PFSK-1 (cell line): ENCODE measurements around the gene GSDMA.

ENCODE experiments used
- FOXP2 ChIP-seq: optimal IDR thresholded peaks from 2 replicates; pipeline ENCODE3; 2011; ENCODE audit warnings: borderline replicate concordance, control low read depth, inconsistent platforms; ENCODE audit not compliant: insufficient read depth; ENCODE audit errors: extremely low read length, extremely low read depth
- POLR2AphosphoS5 ChIP-seq: IDR thresholded peaks from 2 replicates; pipeline ENCODE4 v1.6.1; 2012; ENCODE audit warnings: low read depth, mild to moderate bottlenecking, control low read depth, low read length, moderate library complexity
- SIN3A ChIP-seq: IDR thresholded peaks from 2 replicates; pipeline ENCODE4 v1.6.1; 2012; ENCODE audit warnings: mild to moderate bottlenecking, low read length, moderate library complexity, borderline replicate concordance; ENCODE audit not compliant: insufficient read depth
- TAF1 ChIP-seq: IDR thresholded peaks from 2 replicates; pipeline ENCODE4 v1.6.1; 2012; ENCODE audit warnings: low read length, control low read depth, borderline replicate concordance; ENCODE audit not compliant: insufficient read depth
- TF ChIP-seq, protein P1 (sequence below), 2 experiments: IDR thresholded peaks; 2 replicates each; pipeline versions ENCODE4 v1.6.1 to v1.8.0; 2011 to 2012; ENCODE audit warnings: low read depth in 2 of 2, low read length in 2 of 2, control low read depth in 1 of 2, inconsistent platforms in 1 of 2, mild to moderate bottlenecking in 1 of 2, moderate library complexity in 1 of 2; ENCODE audit not compliant: insufficient read depth in 1 of 2

Gene GSDMA

DNA sequence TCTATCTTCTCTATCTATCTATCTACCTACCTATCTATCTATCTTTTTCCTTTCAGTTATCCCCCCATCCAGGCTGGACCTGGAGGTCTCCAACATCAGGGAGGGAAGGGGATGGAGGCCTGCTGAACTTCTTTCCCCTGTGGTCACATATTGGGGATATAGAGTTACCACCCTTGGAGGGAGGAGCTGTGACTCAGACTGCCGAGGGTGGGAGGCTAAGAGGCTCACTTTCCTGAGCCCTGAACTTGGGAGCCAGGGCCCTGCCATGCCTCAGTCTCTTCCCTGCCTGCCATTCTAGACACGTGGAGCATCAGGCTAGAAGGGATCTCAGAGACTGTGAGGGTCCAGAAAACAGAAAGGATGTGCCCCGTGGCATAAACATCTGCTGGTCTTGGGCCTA, 26.9 kb upstream of the GSDMA start:
- no peak for TF ChIP-seq TAF1
- TF ChIP-seq POLR2AphosphoS5, result no peak
- no peak for TF ChIP-seq FOXP2
- TF ChIP-seq, protein P1, sequence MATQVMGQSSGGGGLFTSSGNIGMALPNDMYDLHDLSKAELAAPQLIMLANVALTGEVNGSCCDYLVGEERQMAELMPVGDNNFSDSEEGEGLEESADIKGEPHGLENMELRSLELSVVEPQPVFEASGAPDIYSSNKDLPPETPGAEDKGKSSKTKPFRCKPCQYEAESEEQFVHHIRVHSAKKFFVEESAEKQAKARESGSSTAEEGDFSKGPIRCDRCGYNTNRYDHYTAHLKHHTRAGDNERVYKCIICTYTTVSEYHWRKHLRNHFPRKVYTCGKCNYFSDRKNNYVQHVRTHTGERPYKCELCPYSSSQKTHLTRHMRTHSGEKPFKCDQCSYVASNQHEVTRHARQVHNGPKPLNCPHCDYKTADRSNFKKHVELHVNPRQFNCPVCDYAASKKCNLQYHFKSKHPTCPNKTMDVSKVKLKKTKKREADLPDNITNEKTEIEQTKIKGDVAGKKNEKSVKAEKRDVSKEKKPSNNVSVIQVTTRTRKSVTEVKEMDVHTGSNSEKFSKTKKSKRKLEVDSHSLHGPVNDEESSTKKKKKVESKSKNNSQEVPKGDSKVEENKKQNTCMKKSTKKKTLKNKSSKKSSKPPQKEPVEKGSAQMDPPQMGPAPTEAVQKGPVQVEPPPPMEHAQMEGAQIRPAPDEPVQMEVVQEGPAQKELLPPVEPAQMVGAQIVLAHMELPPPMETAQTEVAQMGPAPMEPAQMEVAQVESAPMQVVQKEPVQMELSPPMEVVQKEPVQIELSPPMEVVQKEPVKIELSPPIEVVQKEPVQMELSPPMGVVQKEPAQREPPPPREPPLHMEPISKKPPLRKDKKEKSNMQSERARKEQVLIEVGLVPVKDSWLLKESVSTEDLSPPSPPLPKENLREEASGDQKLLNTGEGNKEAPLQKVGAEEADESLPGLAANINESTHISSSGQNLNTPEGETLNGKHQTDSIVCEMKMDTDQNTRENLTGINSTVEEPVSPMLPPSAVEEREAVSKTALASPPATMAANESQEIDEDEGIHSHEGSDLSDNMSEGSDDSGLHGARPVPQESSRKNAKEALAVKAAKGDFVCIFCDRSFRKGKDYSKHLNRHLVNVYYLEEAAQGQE (IDR thresholded peaks at IDR 0.05; ENCODE audit: insufficient read depth in 1 of 2, low read depth in 2 of 2, low read length in 2 of 2), result no peak
- TF ChIP-seq SIN3A, result no peak

DNA sequence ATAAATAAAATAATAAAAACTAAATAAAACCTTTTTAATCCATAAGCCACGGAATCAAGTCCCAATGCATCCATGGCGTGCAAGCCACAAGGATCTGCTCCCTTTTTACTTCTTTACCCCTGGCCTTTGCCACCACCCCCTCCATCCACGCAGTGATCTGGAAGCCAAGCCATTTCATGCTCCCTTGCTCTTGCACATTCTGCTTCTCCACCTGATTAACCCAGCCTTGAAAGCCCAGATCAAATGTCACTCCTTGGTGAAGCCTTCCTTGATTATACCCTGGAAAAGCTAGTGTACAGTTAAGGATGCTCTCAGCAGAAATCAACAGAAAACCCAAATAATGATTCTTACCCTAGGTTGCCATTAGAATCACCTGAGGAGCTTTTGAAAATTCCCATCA, 25.4 kb upstream of the GSDMA start:
- TF ChIP-seq FOXP2, result no peak
- TF ChIP-seq POLR2AphosphoS5, result no peak
- no peak for TF ChIP-seq TAF1
- TF ChIP-seq, protein P1 (IDR thresholded peaks at IDR 0.05; ENCODE audit: insufficient read depth in 1 of 2, low read depth in 2 of 2, low read length in 2 of 2), result no peak
- TF ChIP-seq SIN3A, result no peak

DNA sequence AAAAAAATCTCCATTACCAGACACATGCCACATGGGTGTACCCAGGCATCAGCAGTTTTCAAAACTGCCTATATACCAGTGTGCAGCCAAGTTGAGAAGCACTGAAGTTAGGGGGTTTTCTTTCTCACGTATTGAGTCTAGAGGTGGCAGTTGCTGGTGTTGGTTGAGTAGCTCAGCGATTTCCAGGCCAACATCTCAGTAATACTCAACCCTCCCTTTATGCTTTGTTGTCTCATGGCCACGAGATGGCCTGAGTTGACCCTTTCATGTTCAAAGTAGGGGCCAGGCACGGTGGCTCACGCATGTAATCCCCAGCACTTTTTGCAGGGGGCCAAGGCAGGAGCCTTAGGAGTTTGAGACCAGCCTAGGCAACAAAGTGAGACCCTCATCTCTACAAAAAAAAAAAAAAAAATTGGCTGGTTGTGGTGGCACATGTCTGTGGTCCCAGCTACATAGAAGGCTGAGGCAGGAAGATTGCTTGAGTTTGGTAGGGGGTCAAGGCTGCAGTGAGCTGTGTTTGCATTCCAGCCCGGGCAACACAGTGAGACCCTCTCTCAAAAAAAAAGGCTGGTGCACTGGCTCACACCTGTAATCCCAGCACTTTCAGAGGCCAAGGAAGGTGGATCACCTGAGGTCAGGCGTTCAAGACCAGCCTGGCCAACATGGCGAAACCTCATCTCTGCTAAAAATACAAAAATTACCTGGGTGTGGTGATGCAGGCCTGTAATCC, 24.5 kb upstream of the GSDMA start:
- TF ChIP-seq SIN3A (no peak), FOXP2 (no peak), POLR2AphosphoS5 (no peak), TAF1 (no peak)

DNA sequence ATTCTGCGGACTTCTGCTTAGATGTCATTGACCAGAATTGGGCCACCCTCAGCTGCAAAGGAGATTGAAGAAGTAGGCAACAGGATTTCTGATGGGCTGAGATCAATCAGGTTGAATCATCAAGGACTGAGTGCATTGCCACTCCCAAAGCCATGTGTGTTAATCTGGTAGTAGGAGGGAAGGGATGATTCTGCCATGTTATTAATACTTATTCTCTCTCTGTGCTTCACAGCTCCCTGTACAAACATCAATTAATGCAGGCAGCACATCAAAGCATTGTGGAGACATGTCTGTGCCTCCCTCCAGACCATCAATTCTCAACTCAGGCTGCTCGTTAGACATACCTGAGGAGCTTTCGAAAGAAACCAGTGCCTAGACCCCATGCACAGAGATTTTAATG, 23.7 kb upstream of the GSDMA start:
- TF ChIP-seq POLR2AphosphoS5 (no peak), FOXP2 (no peak), TAF1 (no peak), SIN3A (no peak)
- TF ChIP-seq, protein P1 (IDR thresholded peaks at IDR 0.05; ENCODE audit: insufficient read depth in 1 of 2, low read depth in 2 of 2, low read length in 2 of 2), result no peak

DNA sequence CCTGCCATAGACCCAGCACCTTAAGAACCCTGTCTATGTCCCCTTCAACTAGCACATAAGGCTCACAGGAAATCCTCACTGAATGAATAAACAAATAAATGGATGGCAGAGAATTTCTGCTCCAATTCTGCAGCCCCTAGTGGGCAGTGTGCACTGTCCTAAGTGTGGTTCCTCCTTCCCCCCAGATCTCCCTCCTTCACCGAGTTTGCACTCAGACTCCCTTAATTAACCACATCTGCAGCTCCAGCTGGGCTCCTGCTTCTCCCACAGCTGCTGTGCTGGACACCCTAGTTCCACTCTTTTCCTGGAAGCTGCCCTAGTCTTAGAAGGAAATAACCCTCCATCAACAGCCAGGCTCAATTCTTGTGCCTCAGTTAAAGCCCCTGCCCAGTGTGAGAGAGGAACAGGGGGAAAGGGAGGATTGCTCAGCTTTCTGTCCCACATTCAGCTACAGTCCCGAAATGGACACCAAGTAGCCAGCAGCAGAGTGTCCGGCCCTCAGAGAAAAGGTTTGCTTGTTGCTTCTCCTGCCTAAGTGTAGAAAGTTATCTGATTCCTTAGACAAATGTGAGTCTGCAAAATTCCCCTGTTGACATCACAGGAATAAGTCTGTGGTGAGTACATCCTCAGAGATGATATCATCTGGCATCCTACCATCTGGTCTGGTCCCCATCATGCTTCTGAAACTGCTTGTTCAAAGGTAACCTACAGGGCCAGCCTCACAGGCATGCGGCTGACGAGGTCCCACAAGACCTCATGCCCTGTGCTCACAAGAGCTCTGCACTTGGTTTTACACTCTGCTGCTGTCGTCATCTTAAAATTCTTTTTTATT, 23.0 kb upstream of the GSDMA start:
- TF ChIP-seq FOXP2 (peak; percentile 23), POLR2AphosphoS5 (no peak), TAF1 (no peak), SIN3A (no peak)
- TF ChIP-seq, protein P1 (IDR thresholded peaks at IDR 0.05; ENCODE audit: insufficient read depth in 1 of 2, low read depth in 2 of 2, low read length in 2 of 2), result no peak; a peak in 1 of 4 replicates
